Uterus (tissue), 4 donors: ENCODE data around the gene PLEKHM3. TPM values are rescaled to one million over a fixed set of nuclear protein-coding genes. Genes with fewer than 3 reads are reported as not detected.

Source experiments
- DNase-seq, 2 donors: peaks; one replicate each; pipeline ENCODE4 v3.0.0-alpha.2; 2019 to 2020
- H3K27ac ChIP-seq, 2 donors: fragments of 200-600 bp; sonication (generic); 1 replicate in 1 of 2; 2 replicates in 1 of 2; pipeline ENCODE4 v1.5.1; 2016 to 2018
- H3K27me3 ChIP-seq, 2 donors: fragments of 200-600 bp; sonication (generic); one replicate each; pipeline ENCODE4 v1.5.1; 2018 to 2019; ENCODE audit warnings: control low read depth in 1 of 2
- H3K36me3 ChIP-seq, 2 donors: fragments of 200-600 bp; sonication (generic); one replicate each; pipeline ENCODE4 v1.5.1; 2019; ENCODE audit warnings: control low read depth in 1 of 2
- H3K4me1 ChIP-seq, 2 donors: fragments of 200-600 bp; sonication (generic); one replicate each; pipeline ENCODE4 v1.5.1; 2018 to 2019; ENCODE audit warnings: control low read depth in 1 of 2
- H3K4me3 ChIP-seq, 2 donors: fragments of 200-600 bp; sonication (generic); 1 replicate in 1 of 2; 2 replicates in 1 of 2; pipeline ENCODE4 v1.5.1; 2018 to 2019; ENCODE audit warnings: mild to moderate bottlenecking in 1 of 2
- H3K9me3 ChIP-seq, 2 donors: fragments of 200-600 bp; sonication (generic); one replicate each; pipeline ENCODE4 v1.5.1; 2019; ENCODE audit warnings: control low read depth in 1 of 2
- CTCF ChIP-seq, 4 experiments: fragments of 200-600 bp in 2 of 4; fragments of 450-650 bp in 2 of 4; sonication (generic) in 2 of 4; IDR thresholded peaks; one replicate each; pipeline ENCODE4 v1.5.1; 2016 to 2019; ENCODE audit warnings: antibody characterized with exemption in 4 of 4, mild to moderate bottlenecking in 2 of 4, moderate library complexity in 1 of 4
- POLR2A ChIP-seq, 2 donors: fragments of 450-650 bp; IDR thresholded peaks; one replicate each; pipeline ENCODE4 v1.6.1; 2016; ENCODE audit warnings: antibody characterized with exemption in 2 of 2, mild to moderate bottlenecking in 1 of 2, moderate library complexity in 1 of 2
- intact Hi-C: fragments of 100-400 bp; cut with DNase I; formaldehyde crosslinking; loops from one replicate; pipeline ENCODE4 v1.15.1; 2023; ENCODE audit warnings: low total_unique reads
- total RNA-seq, 4 donors: library from RNA; depleted of rRNA in 3 of 4; stranded (reverse); fragments of >200 nt in 3 of 4; gene quantifications; one replicate each; pipeline versions ENCODE4 v1.1.0 to v1.2.4, GENCODE V29; 2014 to 2023
- donor health status: DM: yes; HTN: yes; CAD: no.

Gene PLEKHM3
- total RNA-seq, 4 donors from 2014 or later = 20.5 to 43.4 (median 21.6) TPM

GRCh38 chr2:207933396-207934065, 91.8 kb downstream of the PLEKHM3 start:
- Histone ChIP-seq H3K4me3 (no peak overlapping the region), H3K27ac (no peak overlapping the region), H3K27me3 (no peaks in the 10 kb centered on the region), H3K9me3 (no peaks in the 10 kb centered on the region), H3K36me3 (no peaks in the 10 kb centered on the region), H3K4me1 (no peaks in the 10 kb centered on the region)
- intact Hi-C loops = no loop called here
- no peak for DNase-seq
- TF ChIP-seq POLR2A (IDR thresholded peaks at IDR 0.05) = no peak
- TF ChIP-seq CTCF (IDR thresholded peaks at IDR 0.05) = no peak

- H3K9me3 ChIP-seq = no peaks in the 10 kb centered on the region
- H3K27me3 ChIP-seq = no peaks in the 10 kb centered on the region
- H3K4me3 ChIP-seq = no peak overlapping the region
- no peaks in the 10 kb centered on the region for H3K36me3 ChIP-seq
- TF ChIP-seq CTCF (IDR thresholded peaks at IDR 0.05) (no peak), POLR2A (IDR thresholded peaks at IDR 0.05) (no peak)
- H3K27ac ChIP-seq = no peak overlapping the region
- no peak for DNase-seq
- no peaks in the 10 kb centered on the region for H3K4me1 ChIP-seq
- intact Hi-C loops = no loop called here
Observed at GRCh38 chr2:207932106-207932505, 93.2 kb downstream of the PLEKHM3 start.

GRCh38 chr2:207930747-207931146, 94.6 kb downstream of the PLEKHM3 start:
- Histone ChIP-seq H3K27me3 (no peaks in the 10 kb centered on the region), H3K4me1 (no peaks in the 10 kb centered on the region), H3K36me3 (no peaks in the 10 kb centered on the region), H3K27ac (peak overlapping the region; percentile 57 to 64), H3K9me3 (no peaks in the 10 kb centered on the region), H3K4me3 (peak overlapping the region in 1 of 2 donors; percentile 14)
- intact Hi-C loops = no loop called here
- TF ChIP-seq CTCF (IDR thresholded peaks at IDR 0.05) (no peak), POLR2A (IDR thresholded peaks at IDR 0.05) (no peak)
- no peak for DNase-seq

- H3K9me3 ChIP-seq = no peaks in the 10 kb centered on the region
- intact Hi-C loops = no loop called here
- H3K27me3 ChIP-seq = no peaks in the 10 kb centered on the region
- no peaks in the 10 kb centered on the region for H3K36me3 ChIP-seq
- peak overlapping the region; percentile 57 to 64 for H3K27ac ChIP-seq
- DNase-seq = no peak
- no peak for TF ChIP-seq POLR2A (IDR thresholded peaks at IDR 0.05)
- TF ChIP-seq CTCF (IDR thresholded peaks at IDR 0.05) = no peak
- H3K4me1 ChIP-seq = no peaks in the 10 kb centered on the region
- no peak overlapping the region for H3K4me3 ChIP-seq
Observed at GRCh38 chr2:207929923-207930322, 95.4 kb downstream of the PLEKHM3 start.

GRCh38 chr2:207928079-207928478, 97.2 kb downstream of the PLEKHM3 start:
- Histone ChIP-seq H3K9me3 (no peaks in the 10 kb centered on the region), H3K4me3 (no peak overlapping the region), H3K27ac (peak overlapping the region in 1 of 2 donors; percentile 1), H3K27me3 (no peaks in the 10 kb centered on the region), H3K4me1 (no peaks in the 10 kb centered on the region), H3K36me3 (no peaks in the 10 kb centered on the region)
- DNase-seq = no peak
- intact Hi-C loops = no loop called here
- no peak for TF ChIP-seq CTCF (IDR thresholded peaks at IDR 0.05)
- no peak for TF ChIP-seq POLR2A (IDR thresholded peaks at IDR 0.05)
